HG03139 (cell line): Measurements from ENCODE around the gene GABRG3.

Experiments used
- ATAC-seq: cut with Tn5 transposase; IDR thresholded peaks from one replicate; pipeline ENCODE4 v1.9.1; 2021; ENCODE audit not compliant: unreplicated experiment

The GABRG3 gene

DNA sequence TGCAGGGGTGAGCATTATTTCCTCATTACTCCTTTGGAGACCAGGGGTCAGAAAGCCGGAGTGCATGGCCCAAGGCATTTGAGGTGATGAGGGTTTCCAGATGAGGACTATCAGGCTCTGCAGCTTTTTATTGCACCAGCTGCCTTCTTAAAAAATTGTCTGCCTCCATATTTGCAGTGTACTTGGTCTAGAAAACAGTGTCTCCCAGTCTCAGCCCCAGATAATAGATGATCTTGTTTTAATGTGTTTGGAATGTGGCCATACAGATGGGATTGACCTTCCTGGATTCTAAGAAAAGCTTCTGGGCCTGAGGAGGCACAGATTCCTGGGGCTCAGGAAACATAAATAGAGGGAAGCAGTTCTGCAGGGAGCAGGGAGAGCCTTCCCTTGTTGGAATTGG lies 123.3 kb downstream of the GABRG3 start:
- no peak for ATAC-seq

DNA sequence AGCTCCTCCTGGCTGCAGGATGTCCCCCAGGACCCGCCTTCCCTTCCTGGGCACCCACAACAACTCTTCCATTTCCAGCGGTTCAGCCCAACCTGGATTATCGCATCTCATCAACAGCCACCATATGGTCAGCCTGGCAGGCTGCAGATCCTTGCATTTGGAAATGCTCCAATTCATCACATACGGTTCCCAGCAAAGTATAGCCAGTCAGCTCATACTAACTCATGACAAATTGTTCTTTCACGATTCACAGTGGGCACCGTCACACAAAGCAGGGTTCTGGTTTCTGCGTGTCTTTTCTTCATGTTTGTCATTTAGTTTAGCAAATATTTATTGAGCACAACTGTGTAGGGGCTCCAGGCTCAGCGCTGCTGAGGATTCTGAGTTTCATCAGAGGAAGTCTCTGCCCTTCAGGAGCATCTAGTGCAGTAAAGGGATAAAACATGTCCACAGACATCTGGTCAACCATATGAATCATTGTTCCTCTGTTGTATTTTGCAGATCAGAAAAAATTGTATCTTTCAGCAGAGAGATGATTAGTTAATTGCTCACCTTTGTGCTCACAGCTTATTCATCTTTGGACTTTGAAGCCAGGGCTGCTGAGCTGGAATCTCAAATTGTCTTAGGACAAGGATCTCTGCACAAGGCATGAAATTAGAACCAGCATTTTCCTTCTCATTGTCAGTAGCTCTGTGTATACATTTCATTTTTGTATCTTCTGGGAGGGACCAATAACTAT lies 125.1 kb downstream of the GABRG3 start:
- ATAC-seq, result no peak

DNA sequence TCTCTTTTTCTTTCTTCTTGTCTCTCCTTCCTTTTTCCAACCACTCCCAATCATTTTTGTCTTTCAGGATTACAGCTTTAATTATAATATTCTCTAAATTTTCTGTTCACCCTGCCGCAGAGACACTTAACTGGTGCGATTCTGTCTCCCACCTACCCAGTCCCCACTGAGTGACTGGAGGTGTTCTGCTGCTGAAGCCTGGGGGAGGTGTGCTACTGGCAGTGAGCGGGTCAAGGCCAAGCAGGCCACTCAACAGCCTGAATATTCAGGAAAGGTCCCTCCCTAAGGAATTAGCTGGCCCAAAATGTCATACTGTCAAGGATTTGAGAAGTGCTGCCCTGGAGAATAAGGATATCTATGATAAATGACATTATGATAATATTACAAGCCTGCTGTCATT lies 126.5 kb downstream of the GABRG3 start:
- ATAC-seq, result no peak

DNA sequence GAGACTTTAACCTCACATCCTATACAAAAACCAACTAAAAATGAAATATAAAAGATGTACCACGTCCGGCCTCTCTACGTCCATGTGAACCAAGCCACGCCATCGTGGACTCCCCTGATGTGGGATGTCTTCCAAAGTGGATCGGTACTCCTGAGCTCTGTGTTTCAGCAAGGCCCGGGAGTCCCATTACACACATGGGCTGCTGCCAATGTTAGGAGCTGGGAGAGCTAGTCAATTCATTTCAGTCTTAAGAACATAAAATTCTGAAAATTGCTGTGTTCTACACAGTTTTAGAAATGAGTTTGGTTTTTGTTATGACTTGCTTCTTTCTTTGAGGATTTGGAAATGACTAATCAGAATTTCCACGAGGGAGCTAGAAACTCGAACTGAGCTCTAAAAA lies 131.0 kb downstream of the GABRG3 start:
- no peak for ATAC-seq

DNA sequence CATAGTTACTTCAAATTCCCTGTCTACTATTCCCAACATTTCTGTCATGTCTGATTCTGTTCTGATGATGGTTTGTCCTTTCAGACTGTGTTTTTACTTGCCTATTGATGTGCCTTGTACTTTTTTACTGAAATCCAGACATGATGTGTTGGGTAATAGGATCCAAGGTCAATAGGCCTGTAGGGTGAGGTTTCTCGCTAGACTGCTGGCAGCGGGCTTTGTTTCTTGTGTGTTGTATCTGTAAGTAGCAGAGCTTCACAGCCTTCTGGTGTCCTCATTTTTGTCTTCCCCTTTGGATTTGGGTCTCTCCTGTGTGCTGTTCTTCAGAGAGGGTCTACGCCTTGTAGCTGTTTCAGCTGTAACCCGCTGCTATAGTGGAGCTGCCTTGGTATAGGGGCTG lies 140.3 kb downstream of the GABRG3 start:
- ATAC-seq, result no peak

DNA sequence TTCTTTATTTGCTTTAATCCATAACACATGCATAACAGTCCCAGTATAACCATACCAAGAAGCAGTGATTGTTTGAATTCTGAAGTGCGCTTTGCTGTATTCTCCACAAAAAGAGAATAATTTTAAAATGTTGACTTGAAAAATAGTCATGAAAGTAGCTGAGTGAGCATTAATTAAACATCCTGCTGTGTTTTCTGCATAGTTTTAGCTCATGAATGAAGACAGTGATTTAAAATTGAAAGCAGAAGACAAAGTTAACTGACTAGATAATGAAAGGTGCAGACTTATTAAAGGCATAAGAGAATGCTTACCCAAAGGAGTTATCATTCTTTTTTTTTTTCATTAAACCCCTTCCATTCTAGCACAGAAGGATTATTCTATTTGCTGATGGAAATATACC lies 143.5 kb downstream of the GABRG3 start:
- ATAC-seq, result no peak

DNA sequence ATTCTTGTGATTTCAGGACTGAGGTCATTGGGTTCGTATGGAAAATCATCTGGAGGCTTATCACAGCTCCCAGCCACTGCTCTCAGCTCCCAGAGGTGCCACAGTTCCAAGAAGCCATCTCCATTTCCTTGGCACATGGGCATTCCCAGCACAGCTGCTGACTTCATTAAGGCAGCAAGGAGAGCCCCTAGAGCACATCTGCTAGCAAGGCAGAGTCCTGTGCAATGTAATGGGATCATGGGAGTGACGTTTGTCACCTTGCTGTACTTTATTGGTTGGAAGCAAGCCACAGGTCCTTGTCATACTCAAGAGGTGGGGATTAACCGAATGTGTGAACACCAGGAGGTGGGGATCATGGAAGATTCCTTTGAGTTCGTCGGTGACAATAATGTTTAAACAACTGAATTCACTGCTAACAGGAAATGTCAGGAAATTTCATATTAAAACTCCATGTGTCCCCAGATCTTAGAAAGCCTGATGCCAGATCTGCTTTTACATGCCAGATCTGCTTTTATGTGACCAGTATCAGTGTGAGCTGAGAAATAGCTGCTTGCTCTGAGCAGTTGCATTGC lies 148.8 kb downstream of the GABRG3 start:
- ATAC-seq, result no peak

DNA sequence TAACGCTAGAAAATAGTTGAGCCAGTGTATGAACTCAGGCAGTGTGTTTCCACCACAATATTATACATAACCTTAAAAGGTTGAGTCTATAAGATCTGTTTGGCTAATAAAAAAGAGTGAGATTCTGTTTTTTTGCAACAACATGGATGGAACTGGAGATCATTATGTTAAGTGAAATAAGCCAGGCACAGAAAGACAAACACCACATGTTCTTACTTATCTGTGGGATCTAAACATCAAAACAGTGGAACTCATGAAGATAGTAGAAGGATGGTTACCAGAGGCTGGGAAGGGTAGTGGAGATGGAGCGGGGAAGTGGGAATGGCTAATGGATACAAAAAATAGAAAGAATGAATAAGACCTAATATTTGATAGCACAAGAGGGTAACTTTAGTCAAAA lies 150.7 kb downstream of the GABRG3 start:
- ATAC-seq, result no peak

DNA sequence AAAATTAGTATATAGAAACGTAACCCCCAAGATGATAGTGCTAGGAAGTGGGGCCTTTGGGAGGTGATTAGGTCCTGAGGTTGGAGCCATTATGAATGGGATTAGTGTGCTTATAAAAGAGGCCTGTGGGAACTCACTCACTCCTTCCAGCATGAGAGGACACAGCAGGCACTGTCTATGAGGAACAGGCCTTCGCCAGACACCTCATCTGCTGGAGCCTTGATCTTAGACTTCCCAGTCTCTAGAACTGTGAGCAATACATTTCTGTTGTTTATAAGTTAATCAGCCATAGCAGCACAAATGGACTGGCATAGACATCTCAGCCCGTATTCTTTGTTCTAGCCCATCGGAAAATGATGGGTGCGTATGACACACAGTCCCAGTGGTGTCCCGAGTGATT lies 152.3 kb downstream of the GABRG3 start:
- no peak for ATAC-seq

DNA sequence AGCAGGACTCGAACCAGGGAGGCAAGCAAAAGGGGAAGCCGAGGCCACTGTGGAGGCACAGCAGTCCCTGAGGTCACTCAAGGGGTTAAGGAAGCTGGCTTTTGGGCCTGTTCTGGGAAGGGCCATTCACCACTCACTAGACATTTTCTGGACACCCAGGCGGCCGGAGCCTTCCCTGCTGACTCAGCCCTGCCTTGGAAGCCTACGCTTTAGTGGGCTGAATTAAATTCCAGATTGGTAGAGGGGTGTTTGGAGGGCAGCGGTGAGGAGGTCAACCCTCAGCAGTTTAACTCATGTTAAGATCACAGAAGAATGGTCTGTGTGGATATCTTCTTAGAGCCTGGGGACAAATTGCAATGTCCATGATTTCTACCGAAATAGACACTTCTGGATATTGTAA lies 152.8 kb downstream of the GABRG3 start:
- no peak for ATAC-seq

DNA sequence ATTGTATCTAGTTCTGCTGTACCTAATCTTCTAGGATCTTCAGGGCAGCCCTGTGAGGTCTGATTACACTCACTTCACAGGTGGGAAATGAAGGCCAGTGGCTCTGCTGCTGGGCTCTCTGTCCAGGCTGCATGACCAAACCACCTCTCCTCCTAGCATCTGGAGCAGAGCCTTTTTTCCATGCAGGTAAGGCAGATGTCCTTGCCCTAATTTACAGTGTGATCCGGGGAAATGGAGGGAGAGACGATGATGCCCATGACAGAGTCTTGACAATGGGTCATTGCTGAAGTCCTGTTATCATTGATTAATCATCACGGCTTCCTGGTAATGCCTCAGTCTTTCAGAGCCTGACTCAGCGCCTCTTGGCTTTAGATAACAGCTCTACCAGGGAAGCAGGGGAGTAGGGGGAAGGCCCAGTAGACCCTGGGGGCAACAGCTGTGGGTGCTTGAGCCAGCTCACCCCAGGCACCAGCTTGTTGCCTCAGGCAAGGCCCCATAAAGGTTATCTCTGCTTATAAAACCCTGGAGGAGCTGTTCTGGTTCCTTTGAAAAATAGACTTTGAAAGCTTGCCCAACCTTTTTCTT lies 153.4 kb downstream of the GABRG3 start:
- no peak for ATAC-seq

DNA sequence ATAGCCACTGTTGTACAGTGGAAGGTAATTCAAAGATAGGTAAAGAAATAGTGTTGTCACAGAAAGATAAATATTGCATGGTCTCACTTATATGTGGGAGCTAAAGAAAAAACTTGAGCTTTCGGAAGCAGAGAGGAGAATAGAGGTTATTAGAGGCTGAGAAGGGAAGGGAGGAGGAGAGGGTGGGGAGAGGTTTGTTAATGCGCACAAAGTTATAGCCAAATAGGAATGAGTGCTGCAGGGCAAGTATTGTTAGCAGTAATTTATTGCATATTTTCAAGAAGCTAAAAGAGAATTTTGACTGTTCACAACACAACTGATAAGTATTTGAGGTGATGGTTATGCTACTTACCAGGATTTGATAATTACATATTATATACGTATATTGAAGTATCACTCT lies 154.2 kb downstream of the GABRG3 start:
- ATAC-seq, result no peak

DNA sequence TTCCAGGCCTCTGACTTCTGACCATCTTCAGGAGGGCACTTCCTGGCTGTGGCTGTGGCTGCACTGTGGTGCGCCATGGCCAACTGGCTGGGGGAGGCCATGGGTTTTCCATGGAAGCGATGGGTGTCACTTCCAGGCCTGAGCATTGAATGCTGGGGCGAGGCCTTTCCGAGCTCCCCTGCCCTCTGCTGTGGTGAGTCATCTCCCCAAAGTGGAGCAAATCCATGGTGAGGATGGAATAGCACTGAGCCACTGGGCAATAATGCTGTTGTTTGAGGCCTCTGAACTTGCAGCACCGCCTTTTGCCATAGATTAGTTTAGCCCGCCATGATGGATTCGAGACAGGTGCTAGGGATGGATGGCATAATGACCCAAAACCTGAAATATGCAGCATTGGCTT lies 155.5 kb downstream of the GABRG3 start:
- ATAC-seq, result no peak

DNA sequence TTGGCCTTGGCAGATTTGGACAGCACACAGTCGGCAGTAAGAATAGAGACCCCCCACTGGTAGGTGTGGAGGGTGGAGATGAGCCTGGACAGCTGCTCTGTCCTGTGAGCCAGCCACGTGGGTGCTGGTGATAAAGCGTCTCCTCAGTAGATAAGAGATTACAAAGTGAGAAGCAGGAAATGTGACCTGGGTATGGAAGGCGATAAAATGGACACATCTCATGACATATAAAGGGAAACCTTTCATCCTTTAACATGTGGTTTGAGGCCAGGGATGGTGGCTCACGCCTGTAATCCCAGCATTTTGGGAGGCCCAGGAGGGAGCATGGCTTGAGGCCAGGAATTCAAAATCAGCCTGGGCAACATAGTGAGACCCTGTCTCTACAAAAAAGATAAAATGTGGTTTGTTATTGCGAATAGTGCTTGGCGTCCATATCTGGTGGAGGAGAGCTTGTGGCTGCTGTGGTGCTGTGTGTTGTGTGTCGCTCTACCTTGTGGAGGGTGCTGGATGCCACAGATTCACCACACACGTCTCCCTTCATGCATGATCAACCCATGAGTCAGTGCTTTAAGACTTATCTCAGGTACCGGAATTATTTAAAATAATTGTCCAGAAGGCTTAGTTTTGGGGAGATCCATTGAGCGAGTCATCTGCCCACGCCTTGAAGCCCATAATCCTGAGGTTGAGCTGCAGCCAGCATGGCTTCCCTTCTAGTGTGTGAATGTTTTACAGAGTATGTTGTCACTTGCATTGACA lies 157.0 kb downstream of the GABRG3 start:
- no peak for ATAC-seq

DNA sequence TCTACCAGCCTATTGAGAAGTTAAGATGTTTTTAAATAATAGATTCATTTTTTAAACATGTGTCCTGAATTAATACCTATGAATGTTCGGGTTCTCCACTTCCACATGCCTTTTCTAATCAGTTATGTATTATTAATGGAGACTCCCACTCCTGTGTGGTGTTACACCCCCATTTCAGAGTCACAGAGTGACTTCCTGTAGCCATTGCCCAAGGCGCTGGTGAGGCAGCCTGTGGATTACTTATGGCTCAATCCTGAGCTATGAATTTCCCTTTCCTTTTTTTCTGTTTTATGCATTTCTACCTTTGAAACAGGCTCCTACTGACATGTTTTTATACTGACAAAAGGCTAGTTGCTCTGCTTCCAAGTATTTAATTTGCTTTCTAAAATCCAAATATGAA lies 162.3 kb downstream of the GABRG3 start:
- ATAC-seq, result no peak

DNA sequence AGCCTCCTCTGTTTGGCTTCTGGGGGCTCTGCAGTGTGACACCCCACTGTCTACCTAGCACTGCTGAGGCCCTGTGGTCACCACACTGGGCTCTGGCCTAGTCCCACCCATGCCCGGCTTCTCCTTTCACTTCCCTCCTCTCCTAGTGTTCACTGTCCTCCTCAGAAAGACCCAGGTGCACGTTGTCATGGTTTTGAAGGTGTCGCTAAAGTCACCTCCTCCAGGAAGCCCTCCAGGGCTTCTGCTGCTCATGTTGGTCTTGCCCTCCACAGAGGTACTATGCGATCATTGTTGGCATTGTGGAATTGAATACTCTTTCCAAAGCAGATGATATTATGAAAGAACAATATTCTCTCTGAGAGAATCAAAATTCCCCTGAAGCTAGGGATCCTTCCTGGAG lies 163.5 kb downstream of the GABRG3 start:
- ATAC-seq, result no peak

DNA sequence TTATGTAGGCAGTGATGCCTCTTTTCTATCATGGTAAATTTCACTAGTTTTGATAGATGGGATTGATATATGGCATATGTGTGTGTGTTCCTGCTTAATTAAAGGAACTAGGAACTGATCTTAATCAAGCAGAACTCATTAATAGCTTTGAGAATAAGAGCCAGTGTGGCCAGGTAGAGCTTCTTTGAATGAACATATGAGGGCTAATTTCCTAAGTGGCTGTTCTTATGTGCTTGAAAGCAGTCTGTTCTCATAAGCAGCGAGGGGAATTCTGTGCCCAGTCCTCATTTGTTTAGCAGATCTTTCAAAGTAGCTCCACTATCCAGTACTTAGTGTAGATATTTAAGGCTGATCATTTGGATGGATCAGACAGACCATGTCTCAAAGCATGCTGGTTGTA lies 164.2 kb downstream of the GABRG3 start:
- ATAC-seq, result no peak

DNA sequence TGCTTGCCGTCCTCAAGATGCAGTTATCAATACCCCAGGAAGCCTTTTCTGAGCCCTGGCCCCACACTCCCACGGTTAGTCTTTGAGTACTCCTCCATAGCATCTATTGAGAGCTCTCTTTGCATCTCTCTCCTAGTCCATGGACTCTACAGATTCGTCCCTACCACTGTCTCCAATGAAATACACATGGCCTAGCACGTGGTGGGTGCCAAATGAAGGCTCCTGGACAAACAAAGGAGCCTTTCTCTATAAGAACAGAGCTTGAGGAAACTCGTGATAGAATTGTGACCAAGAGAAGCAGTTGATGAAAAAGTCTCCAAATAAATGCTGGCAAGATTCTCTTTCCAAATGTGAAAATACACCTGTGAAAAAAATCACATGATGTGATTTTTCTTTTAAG lies 166.1 kb downstream of the GABRG3 start:
- ATAC-seq, result no peak

DNA sequence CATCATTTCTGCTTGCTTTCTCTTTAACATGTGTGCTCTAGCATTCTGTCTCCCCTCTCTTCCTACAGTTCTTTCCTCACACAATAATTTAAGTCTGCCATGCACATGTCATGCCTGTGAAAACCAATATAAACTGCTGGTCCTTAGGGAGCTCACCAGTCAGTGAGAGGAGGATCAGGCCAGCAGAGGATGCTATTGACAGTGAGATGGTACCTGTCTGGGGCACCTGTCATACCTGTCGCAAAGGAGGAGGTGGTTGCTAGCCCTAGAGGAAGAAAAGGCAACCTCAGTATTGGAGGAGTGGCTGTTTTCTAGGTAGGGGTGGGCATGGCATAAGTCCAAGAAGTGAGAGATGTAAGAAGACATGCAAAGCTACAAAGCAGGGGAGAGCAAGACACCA lies 194.6 kb downstream of the GABRG3 start:
- ATAC-seq, result no peak

DNA sequence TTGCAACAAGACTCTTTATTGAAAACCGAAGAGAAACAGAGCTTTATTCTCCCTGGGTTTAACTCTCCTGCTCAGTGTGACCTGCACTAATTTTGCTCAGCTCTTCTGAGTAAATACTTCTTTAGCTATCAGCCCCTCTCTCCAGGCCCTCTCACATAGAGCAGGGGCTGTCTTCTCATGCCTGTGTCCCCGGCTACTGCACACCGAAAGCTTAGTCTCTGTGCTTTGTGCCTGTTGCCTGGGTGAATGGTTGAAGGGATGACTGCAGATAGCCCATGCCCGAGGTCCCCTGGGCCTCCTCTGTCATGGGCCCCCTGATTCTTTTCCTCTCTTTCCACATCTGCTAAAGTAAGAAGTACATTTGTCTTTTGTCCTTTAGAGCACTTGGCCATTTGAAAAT lies 195.9 kb downstream of the GABRG3 start:
- no peak for ATAC-seq

DNA sequence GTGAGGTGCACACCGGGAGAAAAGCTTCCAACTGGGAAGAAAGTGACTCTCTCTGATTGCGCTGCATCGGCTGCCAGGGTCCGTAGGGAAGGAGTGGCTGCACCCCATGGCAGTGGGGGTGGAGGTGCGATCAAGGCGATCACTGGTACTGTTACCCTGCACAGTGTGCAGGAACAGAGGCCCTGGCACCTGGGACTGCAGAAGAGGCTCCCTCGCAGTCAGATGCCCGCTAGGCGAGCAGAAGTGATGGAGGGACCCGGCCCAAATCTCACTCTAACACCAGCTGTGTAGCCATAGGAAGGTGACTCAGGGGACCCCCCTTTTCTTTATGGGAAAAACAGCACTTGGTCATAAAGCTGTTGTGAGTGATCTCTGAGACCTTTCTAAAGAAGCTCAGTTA lies 196.8 kb downstream of the GABRG3 start:
- no peak for ATAC-seq

DNA sequence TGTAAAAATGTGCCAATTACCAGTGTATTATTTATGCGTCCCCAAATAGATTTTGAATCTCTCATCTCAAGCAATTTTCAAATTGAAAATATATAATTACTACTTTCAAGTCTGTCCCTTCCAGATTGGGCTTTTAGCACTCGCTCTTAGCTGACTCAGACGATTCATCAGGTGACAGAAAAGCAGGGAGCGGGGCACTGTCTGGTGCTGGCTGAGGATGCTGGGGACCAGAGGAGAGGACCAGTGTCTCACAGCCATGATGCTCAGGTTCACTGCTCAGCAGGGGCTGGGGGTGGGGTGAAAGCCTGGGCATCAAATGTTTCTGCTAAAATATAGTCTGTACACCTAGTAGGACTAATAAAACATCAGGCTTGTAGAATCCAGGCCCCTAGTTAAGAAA lies 199.9 kb downstream of the GABRG3 start:
- ATAC-seq, result no peak
